Gastrocnemius medialis (tissue), 4 donors: ENCODE data around the gene IRX1. TPM values are rescaled to one million over a fixed set of nuclear protein-coding genes. Genes with fewer than 3 reads are reported as not detected.

Source experiments
- ATAC-seq, 2 donors: fragments of 150-250 bp; one replicate each; pipeline ENCODE4 v1.9.1; 2016
- DNase-seq, 2 donors: peaks; one replicate each; pipeline ENCODE4 v3.0.0-alpha.2; 2019
- H3K27ac ChIP-seq, 4 donors: fragments of 200-600 bp; sonication (generic); 1 replicate in 1 of 4; 2 replicates in 3 of 4; pipeline ENCODE4 v1.5.1; 2016 to 2018; ENCODE audit warnings: mild to moderate bottlenecking in 2 of 4, moderate library complexity in 1 of 4
- H3K27me3 ChIP-seq, 3 donors: fragments of 200-600 bp; sonication (generic) in 2 of 3; 1 replicate in 1 of 3; 2 replicates in 2 of 3; pipeline versions ENCODE4 v1.5.1 to v1.6.0; 2016 to 2019; ENCODE audit warnings: mild to moderate bottlenecking in 1 of 3, moderate library complexity in 1 of 3
- H3K36me3 ChIP-seq, 2 donors: fragments of 200-600 bp; sonication (generic) in 1 of 2; one replicate each; pipeline ENCODE4 v1.5.1; 2017 to 2018
- H3K4me1 ChIP-seq, 2 donors: fragments of 200-600 bp; sonication (generic) in 1 of 2; one replicate each; pipeline ENCODE4 v1.5.1; 2016 to 2017; ENCODE audit warnings: mild to moderate bottlenecking in 2 of 2
- H3K4me3 ChIP-seq, 4 donors: fragments of 200-600 bp; sonication (generic) in 3 of 4; 1 replicate in 1 of 4; 2 replicates in 3 of 4; pipeline ENCODE4 v1.5.1; 2016 to 2019; ENCODE audit warnings: mild to moderate bottlenecking in 2 of 4
- H3K9me3 ChIP-seq, 3 donors: fragments of 200-600 bp; sonication (generic) in 2 of 3; 1 replicate in 1 of 3; 2 replicates in 2 of 3; pipeline ENCODE4 v1.5.1; 2016 to 2019
- CTCF ChIP-seq, 5 experiments: fragments of 450-650 bp in 3 of 5; fragments of 200-600 bp in 2 of 5; sonication (generic) in 2 of 5; IDR thresholded peaks in 4 of 5; conservative IDR thresholded peaks in 1 of 5; 1 replicate in 4 of 5; 2 replicates in 1 of 5; pipeline ENCODE4 v1.5.1; 2016 to 2019; ENCODE audit warnings: antibody characterized with exemption in 5 of 5, mild to moderate bottlenecking in 3 of 5, moderate library complexity in 3 of 5
- POLR2A ChIP-seq, 2 donors: fragments of 450-650 bp; IDR thresholded peaks; one replicate each; pipeline ENCODE4 v1.6.1; 2017; ENCODE audit warnings: antibody characterized with exemption in 2 of 2, mild to moderate bottlenecking in 2 of 2, moderate library complexity in 2 of 2
- in situ Hi-C, 4 donors: fragments of 200-750 bp; cut with MboI; loops; one replicate each; pipeline versions ENCODE4 v1.15.0 to v1.8.0; 2017; ENCODE audit warnings: low sequenced_read_pairs in 4 of 4
- intact Hi-C: fragments of 100-400 bp; cut with DNase I; formaldehyde crosslinking; loops from one replicate; pipeline ENCODE4 v1.15.1; 2023; ENCODE audit warnings: low total_unique reads
- total RNA-seq, 4 donors: library from RNA; depleted of rRNA; stranded (reverse); fragments of >200 nt; gene quantifications; one replicate each; pipeline versions ENCODE4 v1.1.0 to v1.2.3, GENCODE V29; 2016

Gene IRX1
- total RNA-seq, 4 donors from 2014 or later: not detected

- in situ Hi-C loops (no loop called here), intact Hi-C loops (no loop called here)
- Histone ChIP-seq H3K4me3 (no peak overlapping the region), H3K4me1 (no peaks in the 10 kb centered on the region), H3K9me3 (no peaks in the 10 kb centered on the region), H3K27ac (no peak overlapping the region), H3K36me3 (no peaks in the 10 kb centered on the region), H3K27me3 (peaks cover 25% of the 10 kb centered on the region in 3 donors)
- no peak for TF ChIP-seq CTCF (IDR thresholded peaks at IDR 0.05 in 4 of 5, conservative IDR thresholded peaks at IDR 0.05 in 1 of 5)
- TF ChIP-seq POLR2A (IDR thresholded peaks at IDR 0.05): no peak
- ATAC-seq (no peak), DNase-seq (no peak)
These were observed 13.6 kb downstream of the IRX1 start for GRCh38 chr5:3609120-3609681.

- Histone ChIP-seq H3K27me3 (peaks cover 0 to 3% (median 3%) of the 10 kb centered on the region in 3 donors), H3K27ac (no peak overlapping the region), H3K36me3 (no peaks in the 10 kb centered on the region), H3K9me3 (no peaks in the 10 kb centered on the region), H3K4me3 (no peak overlapping the region), H3K4me1 (no peaks in the 10 kb centered on the region)
- no peak for TF ChIP-seq POLR2A (IDR thresholded peaks at IDR 0.05)
- TF ChIP-seq CTCF (IDR thresholded peaks at IDR 0.05 in 4 of 5, conservative IDR thresholded peaks at IDR 0.05 in 1 of 5): no peak
- DNase-seq (no peak), ATAC-seq (no peak)
- in situ Hi-C loops: no loop called here
- intact Hi-C loops: no loop called here
These were observed 17.0 kb downstream of the IRX1 start for GRCh38 chr5:3612591-3613042.

GRCh38 chr5:3613726-3614125 is 18.1 kb downstream of the IRX1 start:
- DNase-seq (no peak), ATAC-seq (no peak)
- intact Hi-C loops: no loop called here
- Histone ChIP-seq H3K27me3 (peaks cover 0 to 3% (median 0%) of the 10 kb centered on the region in 3 donors), H3K9me3 (no peaks in the 10 kb centered on the region), H3K4me1 (no peaks in the 10 kb centered on the region), H3K27ac (no peak overlapping the region), H3K36me3 (no peaks in the 10 kb centered on the region), H3K4me3 (no peak overlapping the region)
- no peak for TF ChIP-seq POLR2A (IDR thresholded peaks at IDR 0.05)
- in situ Hi-C loops: no loop called here

GRCh38 chr5:3615217-3615616 is 19.6 kb downstream of the IRX1 start:
- no peak overlapping the region for H3K27ac ChIP-seq
- H3K9me3 ChIP-seq: no peaks in the 10 kb centered on the region
- in situ Hi-C loops (no loop called here), intact Hi-C loops (no loop called here)
- ATAC-seq: no peak
- no peak overlapping the region for H3K4me3 ChIP-seq
- peaks cover 0 to 5% (median 0%) of the 10 kb centered on the region in 3 donors for H3K27me3 ChIP-seq
- DNase-seq: no peak
- TF ChIP-seq CTCF (IDR thresholded peaks at IDR 0.05 in 4 of 5, conservative IDR thresholded peaks at IDR 0.05 in 1 of 5) (no peak), POLR2A (IDR thresholded peaks at IDR 0.05) (no peak)
- no peaks in the 10 kb centered on the region for H3K4me1 ChIP-seq
- H3K36me3 ChIP-seq: no peaks in the 10 kb centered on the region

- H3K27me3 ChIP-seq: peaks cover 0 to 4% (median 0%) of the 10 kb centered on the region in 3 donors
These were observed 20.2 kb downstream of the IRX1 start for GRCh38 chr5:3615829-3616228.

More at GRCh38 chr5:3615829-3616228, 20.2 kb downstream of the IRX1 start:
- no peak overlapping the region for H3K4me3 ChIP-seq
- H3K36me3 ChIP-seq: no peaks in the 10 kb centered on the region
- ATAC-seq: no peak
- H3K27ac ChIP-seq: no peak overlapping the region
- DNase-seq: no peak
- TF ChIP-seq CTCF (IDR thresholded peaks at IDR 0.05 in 4 of 5, conservative IDR thresholded peaks at IDR 0.05 in 1 of 5): no peak
- no peak for TF ChIP-seq POLR2A (IDR thresholded peaks at IDR 0.05)
- no peaks in the 10 kb centered on the region for H3K9me3 ChIP-seq
- in situ Hi-C loops (no loop called here), intact Hi-C loops (no loop called here)
- H3K4me1 ChIP-seq: no peaks in the 10 kb centered on the region
